Measurements from ENCODE around the gene YEATS4.

DNA sequence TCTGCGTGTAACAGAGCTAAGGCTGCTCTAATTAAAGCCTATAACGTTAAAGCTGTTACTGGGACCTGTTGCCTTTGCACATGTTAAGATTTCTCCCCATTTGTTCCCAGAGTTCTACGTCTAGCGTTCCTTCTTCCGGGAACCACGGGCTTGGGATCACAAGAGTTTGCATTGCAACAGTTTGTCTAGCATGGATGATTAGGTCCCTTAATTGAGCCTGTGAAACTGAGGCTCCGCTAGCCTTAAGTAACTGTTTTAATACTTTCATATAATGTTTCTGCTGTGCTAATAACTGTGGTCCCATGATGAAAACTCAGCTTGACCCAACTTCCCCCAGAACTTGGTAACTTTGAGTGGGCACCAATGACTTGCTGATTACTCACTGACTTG, 28.0 kb upstream of the YEATS4 start:
- TF ChIP-seq, protein P1, sequence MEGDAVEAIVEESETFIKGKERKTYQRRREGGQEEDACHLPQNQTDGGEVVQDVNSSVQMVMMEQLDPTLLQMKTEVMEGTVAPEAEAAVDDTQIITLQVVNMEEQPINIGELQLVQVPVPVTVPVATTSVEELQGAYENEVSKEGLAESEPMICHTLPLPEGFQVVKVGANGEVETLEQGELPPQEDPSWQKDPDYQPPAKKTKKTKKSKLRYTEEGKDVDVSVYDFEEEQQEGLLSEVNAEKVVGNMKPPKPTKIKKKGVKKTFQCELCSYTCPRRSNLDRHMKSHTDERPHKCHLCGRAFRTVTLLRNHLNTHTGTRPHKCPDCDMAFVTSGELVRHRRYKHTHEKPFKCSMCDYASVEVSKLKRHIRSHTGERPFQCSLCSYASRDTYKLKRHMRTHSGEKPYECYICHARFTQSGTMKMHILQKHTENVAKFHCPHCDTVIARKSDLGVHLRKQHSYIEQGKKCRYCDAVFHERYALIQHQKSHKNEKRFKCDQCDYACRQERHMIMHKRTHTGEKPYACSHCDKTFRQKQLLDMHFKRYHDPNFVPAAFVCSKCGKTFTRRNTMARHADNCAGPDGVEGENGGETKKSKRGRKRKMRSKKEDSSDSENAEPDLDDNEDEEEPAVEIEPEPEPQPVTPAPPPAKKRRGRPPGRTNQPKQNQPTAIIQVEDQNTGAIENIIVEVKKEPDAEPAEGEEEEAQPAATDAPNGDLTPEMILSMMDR (IDR thresholded peaks at IDR 0.05 in 4 of 5, conservative IDR thresholded peaks at IDR 0.05 in 1 of 5): no peak
- TF ChIP-seq POLR2A (IDR thresholded peaks at IDR 0.05): no peak
